HG02642 (cell line): ENCODE measurements around the gene SARNP.

Source experiments
- ATAC-seq: cut with Tn5 transposase; IDR thresholded peaks from one replicate; pipeline ENCODE4 v1.9.1; 2021; ENCODE audit warnings: mild to moderate bottlenecking; ENCODE audit not compliant: unreplicated experiment, poor library complexity

SARNP gene

GRCh38 chr12:55728939-55729818 is 88.3 kb downstream of the SARNP start, which contains the start of gene CD63:
Gene CD63, minus strand, starts transcription at chr12:55729009. Its CDS starts 668 bp downstream, at chr12:55728341.
- ATAC-seq: peak; percentile 75

DNA sequence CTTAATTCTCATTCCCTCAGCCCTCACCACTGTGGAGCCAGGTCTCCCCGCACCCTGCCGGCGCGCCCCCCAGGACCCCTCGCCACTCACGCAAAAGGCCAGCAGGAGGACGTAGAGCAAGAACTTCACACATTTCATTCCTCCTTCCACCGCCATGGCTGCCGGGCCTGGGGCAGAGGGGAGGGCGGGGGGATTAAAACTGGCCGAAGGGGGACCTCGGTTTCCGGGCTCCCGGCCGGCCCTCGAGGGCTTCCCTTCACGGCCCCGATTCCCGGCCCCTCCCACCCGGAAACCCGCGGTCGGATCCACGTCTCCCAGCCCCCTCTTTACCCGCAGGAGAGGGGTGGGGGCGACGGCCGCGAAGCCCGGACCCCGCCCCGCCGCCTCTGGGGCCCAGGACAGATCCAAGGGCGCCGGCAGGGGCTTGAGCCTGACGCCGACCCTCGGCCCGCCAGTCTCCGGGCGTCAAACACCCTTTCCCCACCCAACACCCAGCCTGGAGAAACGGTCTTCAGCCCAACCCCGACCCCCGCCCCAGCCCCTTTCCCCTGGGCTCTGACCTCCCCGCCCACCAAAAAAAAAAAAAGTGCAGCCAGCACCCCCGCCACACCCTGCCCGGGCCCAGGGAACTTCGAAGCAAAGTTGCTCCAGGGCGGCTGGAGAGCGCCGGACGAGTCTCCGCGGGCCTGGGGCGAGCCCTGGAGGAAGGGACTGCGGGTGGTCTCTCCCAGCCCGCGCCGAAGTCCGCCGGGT is 89.2 kb downstream of the SARNP start:
- peak; percentile 6 for ATAC-seq

GRCh38 chr12:55727643-55728185 is 89.8 kb downstream of the SARNP start:
- no peak for ATAC-seq

DNA sequence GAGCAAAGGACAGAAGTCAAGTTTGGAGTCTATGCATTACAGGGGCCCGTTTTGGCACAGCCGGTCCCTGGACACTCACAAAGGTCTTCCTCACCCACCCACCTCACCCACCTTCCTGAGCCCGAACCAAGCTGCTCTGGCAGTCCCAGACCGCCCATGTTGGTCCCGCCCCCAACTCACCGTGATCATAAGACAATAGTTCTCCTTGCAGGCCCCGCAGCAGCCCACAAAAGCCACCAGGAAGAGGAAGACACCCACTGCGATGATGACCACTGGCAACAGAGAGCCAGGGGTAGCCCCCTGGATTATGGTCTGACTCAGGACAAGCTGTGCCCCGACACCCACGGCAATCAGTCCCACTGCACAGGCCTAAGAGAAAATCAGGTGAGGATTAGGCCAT is 90.6 kb downstream of the SARNP start:
- no peak for ATAC-seq

- no peak for ATAC-seq
These were observed 92.0 kb downstream of the SARNP start for GRCh38 chr12:55725556-55725955.

GRCh38 chr12:55724940-55725309 is 92.6 kb downstream of the SARNP start:
- ATAC-seq: no peak

DNA sequence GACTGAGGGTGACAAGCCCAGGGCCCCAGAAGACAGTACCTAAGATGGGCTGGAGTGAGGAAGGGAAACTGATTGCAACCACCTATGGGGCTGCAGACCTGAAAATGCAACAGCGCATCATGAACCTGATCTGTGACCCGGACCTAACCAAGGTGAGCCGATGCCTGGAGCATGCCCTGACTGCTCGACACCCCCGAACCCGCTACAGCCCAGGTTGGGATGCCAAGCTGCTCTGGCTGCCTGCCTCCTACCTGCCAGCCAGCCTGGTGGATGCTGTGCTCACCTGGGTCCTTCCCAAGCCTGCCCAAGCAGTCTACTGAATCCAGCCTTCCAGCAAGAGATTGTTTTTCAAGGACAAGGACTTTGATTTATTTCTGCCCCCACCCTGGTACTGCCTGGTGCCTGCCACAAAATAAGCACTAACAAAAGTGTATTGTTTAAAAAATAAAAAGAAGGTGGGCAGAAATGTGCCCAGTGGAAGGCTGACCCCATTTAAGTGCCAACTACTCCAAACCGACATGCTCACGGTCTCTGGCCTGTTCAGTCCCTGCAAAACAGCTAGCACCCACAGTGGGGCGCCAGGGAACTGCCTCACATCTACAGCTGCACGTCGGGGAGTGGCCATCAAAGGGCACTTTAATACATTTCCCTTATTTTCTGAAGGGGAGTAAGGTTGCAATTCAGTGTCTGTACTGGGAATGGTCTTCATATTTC is 93.1 kb downstream of the SARNP start:
- ATAC-seq: no peak

- ATAC-seq: no peak
These were observed 93.9 kb downstream of the SARNP start for GRCh38 chr12:55723516-55724225.

- ATAC-seq: no peak
These were observed 94.6 kb downstream of the SARNP start for GRCh38 chr12:55722948-55723347.

DNA sequence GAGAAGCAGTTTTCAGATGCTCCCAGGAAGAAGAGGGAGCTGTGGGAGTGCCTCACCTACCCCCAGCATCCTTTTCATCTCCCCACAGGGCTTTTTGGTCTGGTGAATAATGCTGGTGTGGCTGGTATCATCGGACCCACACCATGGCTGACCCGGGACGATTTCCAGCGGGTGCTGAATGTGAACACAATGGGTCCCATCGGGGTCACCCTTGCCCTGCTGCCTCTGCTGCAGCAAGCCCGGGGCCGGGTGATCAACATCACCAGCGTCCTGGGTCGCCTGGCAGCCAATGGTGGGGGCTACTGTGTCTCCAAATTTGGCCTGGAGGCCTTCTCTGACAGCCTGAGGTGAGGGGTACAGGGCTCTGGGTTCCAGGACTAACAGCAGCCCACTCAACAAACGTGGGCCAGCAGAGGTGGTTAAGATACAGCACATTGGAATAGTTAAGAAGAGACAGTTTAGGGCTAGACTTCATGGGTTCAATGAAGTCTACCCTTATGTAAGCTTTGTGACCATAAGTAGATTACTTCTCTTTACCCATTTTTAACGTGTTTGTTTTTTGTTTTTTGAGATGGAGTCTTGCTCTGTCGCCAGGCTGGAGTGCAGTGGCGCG is 95.8 kb downstream of the SARNP start:
- ATAC-seq: no peak

- no peak for ATAC-seq
These were observed 96.6 kb downstream of the SARNP start for GRCh38 chr12:55720894-55721444.

DNA sequence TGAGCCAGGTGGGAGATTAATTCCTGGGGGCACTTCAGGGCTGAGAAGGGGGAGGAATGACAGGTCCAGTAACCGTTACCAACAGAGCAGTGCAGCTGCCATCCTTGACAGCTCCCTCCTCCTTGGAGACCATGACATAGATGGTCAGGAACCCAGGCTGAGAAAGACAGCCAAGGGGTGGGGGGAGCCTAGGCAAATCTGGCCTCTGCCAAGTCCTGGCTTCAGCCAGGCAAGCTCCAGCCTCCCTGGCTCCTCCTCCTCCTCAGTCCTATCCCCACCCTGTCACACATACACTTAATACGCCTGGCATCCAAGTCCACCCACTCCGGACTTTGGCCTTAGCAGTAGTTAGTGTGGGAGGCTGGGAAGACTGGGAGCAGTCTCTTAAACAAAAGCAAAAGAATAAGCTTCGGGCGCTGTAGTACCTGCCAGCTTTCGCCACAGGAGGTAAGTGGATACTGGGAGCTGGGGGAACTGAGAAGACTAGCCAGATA is 97.4 kb downstream of the SARNP start, which contains the start of gene RDH5:
TSS of gene RDH5 (plus strand) at position 323 of the 494 bp plus-strand sequence. CDS start 792 bp downstream, outside the sequence.
- no peak for ATAC-seq

GRCh38 chr12:55719371-55719770 is 98.2 kb downstream of the SARNP start:
- ATAC-seq: no peak

DNA sequence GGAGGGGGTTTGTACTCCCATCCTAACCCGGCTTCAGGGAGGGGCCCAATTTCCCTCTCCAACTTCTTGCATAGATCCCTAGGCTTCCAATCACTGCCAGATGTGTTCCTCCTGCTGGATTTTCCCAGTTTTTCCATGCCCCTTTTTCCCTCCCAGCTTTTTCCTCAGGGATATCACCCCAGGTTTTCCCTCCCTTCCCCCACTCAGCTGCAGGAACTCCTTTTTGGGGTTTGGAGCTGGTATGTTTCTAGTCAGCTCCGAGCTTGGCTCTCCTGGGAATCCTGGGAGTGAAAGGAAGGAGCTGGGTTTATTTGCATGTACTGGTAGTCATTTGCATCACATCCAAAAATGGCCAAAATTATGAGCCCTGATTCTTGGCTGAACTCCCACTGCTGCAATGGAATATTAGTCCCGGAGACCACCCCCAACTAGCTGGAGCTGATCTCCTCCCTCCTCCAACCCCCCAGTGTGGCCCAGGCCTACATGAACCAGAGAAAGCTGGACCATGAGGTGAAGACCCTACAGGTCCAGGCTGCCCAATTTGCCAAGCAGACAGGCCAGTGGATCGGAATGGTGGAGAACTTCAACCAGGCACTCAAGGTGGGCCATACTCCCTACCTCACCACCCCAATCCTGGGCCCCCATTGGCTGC is 98.8 kb downstream of the SARNP start:
- no peak for ATAC-seq

- no peak for ATAC-seq
These were observed 99.5 kb downstream of the SARNP start for GRCh38 chr12:55718015-55718414.

GRCh38 chr12:55717011-55718007 is 100.2 kb downstream of the SARNP start:
- no peak for ATAC-seq

- ATAC-seq: no peak
These were observed 101.0 kb downstream of the SARNP start for GRCh38 chr12:55716582-55716957.
